B cell (primary cell): ENCODE measurements around the gene TRERF1. TPM values are rescaled to one million over a fixed set of nuclear protein-coding genes. Genes with fewer than 3 reads are reported as not detected.

Source experiments
- ATAC-seq: fragments of 200-7000 bp; cut with Tn5 transposase; one replicate; pipeline ENCODE4 v1.10.0; 2021; ENCODE audit warnings: low read depth, mild to moderate bottlenecking, moderate number of reproducible peaks, moderate library complexity
- CTCF ChIA-PET: fragments of 350-600 bp; sonication (Branson Sonifier 250); formaldehyde crosslinking; loops from one replicate; lab custom pipeline; 2021; ENCODE audit warnings: antibody characterized with exemption, inconsistent platforms; lab: Charles Lee
- POLR2A ChIA-PET: fragments of 350-600 bp; sonication (Branson Sonifier 250); formaldehyde crosslinking; loops from one replicate; lab custom pipeline; 2021; ENCODE audit warnings: antibody characterized with exemption; lab: Charles Lee
- DNase-seq: peaks from one replicate; pipeline ENCODE4 v3.0.0; 2013
- H2AFZ ChIP-seq: 2 replicates; pipeline ENCODE4 v1.6.1; 2012; ENCODE audit warnings: mild to moderate bottlenecking, low read depth, low read length; ENCODE audit not compliant: insufficient read depth, poor library complexity, severe bottlenecking
- H3K27ac ChIP-seq, 2 donors: 1 replicate in 1 of 2; 2 replicates in 1 of 2; pipeline ENCODE4 v1.5.1; 2012 to 2013; ENCODE audit warnings: low read length in 2 of 2, mild to moderate bottlenecking in 2 of 2, moderate library complexity in 1 of 2
- H3K27me3 ChIP-seq, 4 experiments: fragments of 200-600 bp in 1 of 4; sonication (generic) in 1 of 4; replicated peaks in 1 of 4; 1 replicate in 2 of 4; 2 replicates in 2 of 4; pipeline versions ENCODE4 v1.6.1 to v1.7.0; 2013 to 2016; ENCODE audit warnings: low read length in 3 of 4, mild to moderate bottlenecking in 2 of 4, mixed read lengths in 1 of 4, moderate library complexity in 1 of 4; ENCODE audit not compliant: insufficient read depth in 4 of 4, control insufficient read depth in 3 of 4; ENCODE audit errors: control extremely low read depth in 1 of 4
- H3K36me3 ChIP-seq, 2 experiments: replicated peaks in 1 of 2; 1 replicate in 1 of 2; 2 replicates in 1 of 2; pipeline versions ENCODE4 v1.6.1 to v1.7.1; 2013; ENCODE audit warnings: low read length in 1 of 2; ENCODE audit not compliant: insufficient read depth in 2 of 2, control insufficient read depth in 1 of 2; ENCODE audit errors: control extremely low read depth in 1 of 2, extremely low read depth in 1 of 2
- H3K4me1 ChIP-seq, 2 donors: fragments of 200-600 bp in 1 of 2; sonication (generic) in 1 of 2; 1 replicate in 1 of 2; 2 replicates in 1 of 2; pipeline versions ENCODE4 v1.5.1 to v1.6.1; 2013 to 2017; ENCODE audit warnings: low read length in 2 of 2; ENCODE audit not compliant: control insufficient read depth in 2 of 2, insufficient read depth in 2 of 2
- H3K4me2 ChIP-seq: replicated peaks from 2 replicates; pipeline ENCODE3; 2012; ENCODE audit warnings: mild to moderate bottlenecking, low read depth, low read length; ENCODE audit not compliant: poor library complexity, severe bottlenecking
- H3K4me3 ChIP-seq, 5 experiments: fragments of 200-600 bp in 1 of 5; sonication (generic) in 1 of 5; 1 replicate in 3 of 5; 2 replicates in 2 of 5; pipeline versions ENCODE4 v1.5.1 to v1.7.0; 2011 to 2016; ENCODE audit warnings: low read length in 4 of 5, mild to moderate bottlenecking in 4 of 5, low read depth in 2 of 5, control low read depth in 1 of 5, moderate library complexity in 1 of 5; ENCODE audit not compliant: insufficient read depth in 1 of 5; ENCODE audit errors: control extremely low read depth in 1 of 5, extremely low read depth in 1 of 5
- H3K79me2 ChIP-seq: fragments of 200-600 bp; sonication (generic); one replicate; pipeline ENCODE4 v1.6.0; 2016; ENCODE audit warnings: low read length; ENCODE audit not compliant: control insufficient read depth, insufficient read depth
- H3K9ac ChIP-seq: fragments of 200-600 bp; sonication (generic); 2 replicates; pipeline ENCODE4 v1.6.1; 2017; ENCODE audit warnings: mild to moderate bottlenecking, low read length, moderate library complexity
- H3K9me3 ChIP-seq, 3 donors: one replicate each; pipeline versions ENCODE4 v1.6.1 to v1.7.1; 2013; ENCODE audit warnings: low read length in 2 of 3; ENCODE audit not compliant: control insufficient read depth in 2 of 3, insufficient read depth in 1 of 3; ENCODE audit errors: control extremely low read depth in 1 of 3
- H4K20me1 ChIP-seq: 2 replicates; pipeline ENCODE4 v1.6.0; 2012; ENCODE audit warnings: mild to moderate bottlenecking, low read length; ENCODE audit not compliant: insufficient read depth, control insufficient read depth, poor library complexity, severe bottlenecking
- H3K27ac Mint-ChIP-seq: one replicate; pipeline ENCODE4 v1.8.0; 2021; ENCODE audit warnings: mixed read lengths
- H3K27me3 Mint-ChIP-seq: one replicate; pipeline ENCODE4 v1.8.0; 2021; ENCODE audit warnings: mixed read lengths
- H3K4me1 Mint-ChIP-seq: one replicate; pipeline ENCODE4 v1.8.0; 2021; ENCODE audit warnings: mixed read lengths
- H3K4me3 Mint-ChIP-seq: one replicate; pipeline ENCODE4 v1.8.0; 2021; ENCODE audit warnings: mixed read lengths
- H3K9me3 Mint-ChIP-seq: one replicate; pipeline ENCODE4 v1.8.0; 2022; ENCODE audit warnings: mixed read lengths; ENCODE audit not compliant: insufficient read depth
- CTCF ChIP-seq: fragments of 200-600 bp; IDR thresholded peaks from one replicate; pipeline ENCODE4 v1.8.0; 2022; ENCODE audit warnings: antibody characterized with exemption, mild to moderate bottlenecking
- EZH2 ChIP-seq: IDR thresholded peaks from 2 replicates; pipeline ENCODE4 v1.6.1; 2012; ENCODE audit warnings: borderline replicate concordance, low read depth, mild to moderate bottlenecking, moderate library complexity, low read length; ENCODE audit not compliant: insufficient read depth, poor library complexity, severe bottlenecking
- WGBS: methylation state at CpG from one replicate; pipeline ENCODE4 v1.1.5; 2013; ENCODE audit warnings: missing lambda C conversion rate; ENCODE audit not compliant: insufficient coverage; 5-methylcytosine and 5-hydroxymethylcytosine counted together
- intact Hi-C: fragments of 100-400 bp; cut with micrococcal nuclease; formaldehyde crosslinking; loops from one replicate; pipeline ENCODE4 v1.10.0; 2022
- polyA plus RNA-seq: library from polyadenylated mRNA; depleted of rRNA; stranded (reverse); fragments of >200 nt; gene quantifications from 2 replicates; pipeline ENCODE4 v1.2.3, GENCODE V29; 2012
- total RNA-seq, 2 donors: library from RNA; stranded (reverse); fragments of 120-200 nt in 1 of 2; gene quantifications; 1 replicate in 1 of 2; 2 replicates in 1 of 2; pipeline versions ENCODE4 v1.2.3 to v1.2.4, GENCODE V29; 2013 to 2022

TRERF1 gene
- total and polyA plus RNA-seq, 2 donors (not counting 1 experiment from before 2014, with no cell fraction given) = 3.5 to 6.7 TPM

- whole genome bisulfite sequencing = 94% methylated on average over 4 of the region's 4 CpGs
- TF ChIP-seq EZH2 = no peak
- no peak for TF ChIP-seq CTCF
- Histone ChIP-seq H4K20me1 (no peaks in the 10 kb centered on the region), H3K4me3 (no peak overlapping the region), H3K4me2 (no peak overlapping the region), H3K27me3 (no peaks in the 10 kb centered on the region), H3K9me3 (no peaks in the 10 kb centered on the region), H3K27ac (no peak overlapping the region), H3K36me3 (no peaks in the 10 kb centered on the region), H3K9ac (no peak overlapping the region), H3K4me1 (no peaks in the 10 kb centered on the region), H3K79me2 (no peaks in the 10 kb centered on the region), H2AFZ (no peak overlapping the region)
- Mint-ChIP-seq H3K9me3 (no peaks in the 10 kb centered on the region), H3K4me1 (peaks cover 14% of the 10 kb centered on the region), H3K27ac (no peak overlapping the region), H3K4me3 (no peak overlapping the region), H3K27me3 (peaks cover 3% of the 10 kb centered on the region)
- ChIA-PET POLR2A (interaction anchor here (0.7 kb wide), 1 partner anchor 1219 kb away, joined by 4 read pairs; no protein-coding TSS in a partner anchor), CTCF (interaction anchor here (0.6 kb wide), 1 partner anchor 451 kb away, joined by 3 read pairs; no protein-coding TSS in a partner anchor)
- intact Hi-C loops = no loop called here
- ATAC-seq (no peak), DNase-seq (no peak)
Observed at GRCh38 chr6:42418724-42419123, 33.0 kb downstream of the TRERF1 start.

- no peaks in the 10 kb centered on the region for H3K27me3 ChIP-seq
- no peak for ATAC-seq
- no peak for DNase-seq
- Mint-ChIP-seq H3K4me3 (no peak overlapping the region), H3K27ac (no peak overlapping the region), H3K27me3 (peaks cover 3% of the 10 kb centered on the region), H3K4me1 (peaks cover 9% of the 10 kb centered on the region), H3K9me3 (no peaks in the 10 kb centered on the region)
- ChIA-PET CTCF (no interaction called here), POLR2A (no interaction called here)
- H2AFZ ChIP-seq = no peak overlapping the region
- H3K9me3 ChIP-seq = no peaks in the 10 kb centered on the region
- no peak overlapping the region for H3K27ac ChIP-seq
- H3K4me2 ChIP-seq = no peak overlapping the region
- H3K36me3 ChIP-seq = no peaks in the 10 kb centered on the region
- H3K79me2 ChIP-seq = no peaks in the 10 kb centered on the region
- no peaks in the 10 kb centered on the region for H3K4me1 ChIP-seq
- TF ChIP-seq CTCF (no peak), EZH2 (no peak)
- H3K4me3 ChIP-seq = no peak overlapping the region
- 27% methylated on average over 5 of the region's 5 CpGs for WGBS
- no peak overlapping the region for H3K9ac ChIP-seq
- intact Hi-C loops = no loop called here
- no peaks in the 10 kb centered on the region for H4K20me1 ChIP-seq
Observed at GRCh38 chr6:42417641-42418112, 34.0 kb downstream of the TRERF1 start.
